ENCODE measurements around the gene LRP1.

DNA sequence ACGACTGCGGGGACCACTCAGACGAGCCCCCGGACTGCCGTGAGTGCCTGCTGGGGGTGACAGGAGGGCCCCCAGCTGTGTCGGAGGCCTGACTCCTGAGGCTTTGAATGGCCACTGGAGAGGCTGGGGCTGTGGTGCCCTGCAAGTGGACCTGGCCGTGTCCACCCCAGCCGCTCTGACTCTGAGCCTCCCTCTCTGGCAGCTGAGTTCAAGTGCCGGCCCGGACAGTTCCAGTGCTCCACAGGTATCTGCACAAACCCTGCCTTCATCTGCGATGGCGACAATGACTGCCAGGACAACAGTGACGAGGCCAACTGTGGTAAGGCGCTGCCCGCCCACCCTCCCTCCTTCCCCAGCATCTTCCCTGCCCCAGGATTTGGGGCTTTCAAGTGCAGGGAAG is 72.2 kb downstream of the LRP1 start:
- TF ChIP-seq, protein P1, sequence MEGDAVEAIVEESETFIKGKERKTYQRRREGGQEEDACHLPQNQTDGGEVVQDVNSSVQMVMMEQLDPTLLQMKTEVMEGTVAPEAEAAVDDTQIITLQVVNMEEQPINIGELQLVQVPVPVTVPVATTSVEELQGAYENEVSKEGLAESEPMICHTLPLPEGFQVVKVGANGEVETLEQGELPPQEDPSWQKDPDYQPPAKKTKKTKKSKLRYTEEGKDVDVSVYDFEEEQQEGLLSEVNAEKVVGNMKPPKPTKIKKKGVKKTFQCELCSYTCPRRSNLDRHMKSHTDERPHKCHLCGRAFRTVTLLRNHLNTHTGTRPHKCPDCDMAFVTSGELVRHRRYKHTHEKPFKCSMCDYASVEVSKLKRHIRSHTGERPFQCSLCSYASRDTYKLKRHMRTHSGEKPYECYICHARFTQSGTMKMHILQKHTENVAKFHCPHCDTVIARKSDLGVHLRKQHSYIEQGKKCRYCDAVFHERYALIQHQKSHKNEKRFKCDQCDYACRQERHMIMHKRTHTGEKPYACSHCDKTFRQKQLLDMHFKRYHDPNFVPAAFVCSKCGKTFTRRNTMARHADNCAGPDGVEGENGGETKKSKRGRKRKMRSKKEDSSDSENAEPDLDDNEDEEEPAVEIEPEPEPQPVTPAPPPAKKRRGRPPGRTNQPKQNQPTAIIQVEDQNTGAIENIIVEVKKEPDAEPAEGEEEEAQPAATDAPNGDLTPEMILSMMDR (IDR thresholded peaks at IDR 0.05; ENCODE audit: poor library complexity) = no peak
- TF ChIP-seq EZH2phosphoT487 (IDR thresholded peaks at IDR 0.05; ENCODE audit: low read depth, severe bottlenecking, unreplicated experiment) = no peak
